Panc1 (cell line): ENCODE measurements around the gene LDB2.

Experiments used
- CTCF ChIP-seq: fragments of 450-650 bp; IDR thresholded peaks from 2 replicates; pipeline ENCODE4 v1.5.1; 2017; ENCODE audit warnings: mild to moderate bottlenecking
- POLR2AphosphoS5 ChIP-seq: IDR thresholded peaks from 2 replicates; pipeline ENCODE4 v1.6.1; 2012; ENCODE audit warnings: mild to moderate bottlenecking, low read depth, low read length, moderate library complexity
- SIN3A ChIP-seq: IDR thresholded peaks from 2 replicates; pipeline ENCODE4 v1.6.1; 2012; ENCODE audit warnings: low read depth, mild to moderate bottlenecking, low read length, moderate library complexity, borderline replicate concordance; ENCODE audit not compliant: insufficient read depth
- TCF7L2 ChIP-seq: IDR thresholded peaks from 2 replicates; pipeline ENCODE4 v1.6.1; 2011; ENCODE audit warnings: mild to moderate bottlenecking, low read depth, low read length, inconsistent platforms
- TF ChIP-seq, protein P1 (sequence below), 2 experiments: IDR thresholded peaks; 2 replicates each; pipeline ENCODE4 v1.6.1; 2011 to 2012; ENCODE audit warnings: low read depth in 2 of 2, control low read depth in 1 of 2, low read length in 1 of 2, mild to moderate bottlenecking in 1 of 2, moderate library complexity in 1 of 2; ENCODE audit not compliant: insufficient read depth in 1 of 2

- no peak for TF ChIP-seq CTCF
- TF ChIP-seq POLR2AphosphoS5 = no peak
- no peak for TF ChIP-seq TCF7L2
- TF ChIP-seq, protein P1, sequence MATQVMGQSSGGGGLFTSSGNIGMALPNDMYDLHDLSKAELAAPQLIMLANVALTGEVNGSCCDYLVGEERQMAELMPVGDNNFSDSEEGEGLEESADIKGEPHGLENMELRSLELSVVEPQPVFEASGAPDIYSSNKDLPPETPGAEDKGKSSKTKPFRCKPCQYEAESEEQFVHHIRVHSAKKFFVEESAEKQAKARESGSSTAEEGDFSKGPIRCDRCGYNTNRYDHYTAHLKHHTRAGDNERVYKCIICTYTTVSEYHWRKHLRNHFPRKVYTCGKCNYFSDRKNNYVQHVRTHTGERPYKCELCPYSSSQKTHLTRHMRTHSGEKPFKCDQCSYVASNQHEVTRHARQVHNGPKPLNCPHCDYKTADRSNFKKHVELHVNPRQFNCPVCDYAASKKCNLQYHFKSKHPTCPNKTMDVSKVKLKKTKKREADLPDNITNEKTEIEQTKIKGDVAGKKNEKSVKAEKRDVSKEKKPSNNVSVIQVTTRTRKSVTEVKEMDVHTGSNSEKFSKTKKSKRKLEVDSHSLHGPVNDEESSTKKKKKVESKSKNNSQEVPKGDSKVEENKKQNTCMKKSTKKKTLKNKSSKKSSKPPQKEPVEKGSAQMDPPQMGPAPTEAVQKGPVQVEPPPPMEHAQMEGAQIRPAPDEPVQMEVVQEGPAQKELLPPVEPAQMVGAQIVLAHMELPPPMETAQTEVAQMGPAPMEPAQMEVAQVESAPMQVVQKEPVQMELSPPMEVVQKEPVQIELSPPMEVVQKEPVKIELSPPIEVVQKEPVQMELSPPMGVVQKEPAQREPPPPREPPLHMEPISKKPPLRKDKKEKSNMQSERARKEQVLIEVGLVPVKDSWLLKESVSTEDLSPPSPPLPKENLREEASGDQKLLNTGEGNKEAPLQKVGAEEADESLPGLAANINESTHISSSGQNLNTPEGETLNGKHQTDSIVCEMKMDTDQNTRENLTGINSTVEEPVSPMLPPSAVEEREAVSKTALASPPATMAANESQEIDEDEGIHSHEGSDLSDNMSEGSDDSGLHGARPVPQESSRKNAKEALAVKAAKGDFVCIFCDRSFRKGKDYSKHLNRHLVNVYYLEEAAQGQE (IDR thresholded peaks at IDR 0.05; ENCODE audit: insufficient read depth in 1 of 2, low read depth in 2 of 2, low read length in 1 of 2) = no peak
- TF ChIP-seq SIN3A = no peak
Measured at GRCh38 chr4:16790508-16790907, 107.9 kb downstream of the LDB2 start.
